Prostate gland (tissue), 2 donors: ENCODE results near the gene OSBPL2. TPM values are rescaled to one million over a fixed set of nuclear protein-coding genes. Genes with fewer than 3 reads are reported as not detected.

ENCODE experiments used
- DNase-seq: peaks from one replicate; pipeline ENCODE4 v3.0.0-alpha.2; 2019; ENCODE audit warnings: low spot score
- H3K27ac ChIP-seq, 2 donors: fragments of 200-600 bp; sonication (generic); 2 replicates each; pipeline ENCODE4 v1.5.1; 2017 to 2019
- H3K27me3 ChIP-seq: fragments of 200-600 bp; sonication (generic); replicated peaks from 2 replicates; pipeline ENCODE4 v1.5.1; 2019; ENCODE audit not compliant: insufficient read depth
- H3K36me3 ChIP-seq, 2 donors: fragments of 200-600 bp; sonication (generic); 1 replicate in 1 of 2; 2 replicates in 1 of 2; pipeline versions ENCODE4 v1.5.1 to v1.8.1; 2017 to 2019
- H3K4me1 ChIP-seq: fragments of 200-600 bp; sonication (generic); replicated peaks from 2 replicates; pipeline ENCODE4 v1.5.1; 2019
- H3K4me3 ChIP-seq, 2 donors: fragments of 200-600 bp; sonication (generic); 2 replicates each; pipeline ENCODE4 v1.5.1; 2017 to 2019
- H3K9me3 ChIP-seq: fragments of 200-600 bp; sonication (generic); 2 replicates; pipeline ENCODE4 v1.5.1; 2017
- CTCF ChIP-seq, 4 experiments: fragments of 200-600 bp in 2 of 4; fragments of 450-650 bp in 2 of 4; sonication (generic) in 2 of 4; IDR thresholded peaks; 1 replicate in 3 of 4; 2 replicates in 1 of 4; pipeline ENCODE4 v1.5.1; 2016 to 2019; ENCODE audit warnings: antibody characterized with exemption in 4 of 4, mild to moderate bottlenecking in 2 of 4, moderate library complexity in 2 of 4
- POLR2A ChIP-seq: fragments of 450-650 bp; IDR thresholded peaks from one replicate; pipeline ENCODE4 v1.6.1; 2016; ENCODE audit warnings: antibody characterized with exemption, mild to moderate bottlenecking
- POLR2AphosphoS5 ChIP-seq: sonication (generic); formaldehyde crosslinking; IDR thresholded peaks from one replicate; pipeline ENCODE4 v1.6.1; 2017; ENCODE audit warnings: antibody characterized with exemption
- WGBS: methylation state at CpG from one replicate; pipeline ENCODE4 v1.1.5; 2018; 5-methylcytosine and 5-hydroxymethylcytosine counted together
- intact Hi-C: fragments of 100-400 bp; cut with DNase I; formaldehyde crosslinking; loops from one replicate; pipeline ENCODE4 v1.14.2; 2022
- total RNA-seq, 2 donors: library from RNA; depleted of rRNA; stranded (reverse); fragments of >200 nt; gene quantifications; one replicate each; pipeline ENCODE4 v1.1.0, GENCODE V29; 2016

The OSBPL2 gene
- total RNA-seq, 2 donors from 2014 or later: 33.5 to 50.6 TPM

GRCh38 chr20:62197801-62198200 is 40.5 kb upstream of the OSBPL2 start:
- TF ChIP-seq CTCF (IDR thresholded peaks at IDR 0.05) (no peak), POLR2A (no peak), POLR2AphosphoS5 (no peak)
- intact Hi-C loops: no loop called here
- DNase-seq: no peak
- Histone ChIP-seq H3K36me3 (peaks cover 0 to 22% of the 10 kb centered on the region in 2 donors), H3K27ac (no peak overlapping the region), H3K4me3 (no peak overlapping the region), H3K9me3 (no peaks in the 10 kb centered on the region), H3K4me1 (no peaks in the 10 kb centered on the region), H3K27me3 (no peaks in the 10 kb centered on the region)
- WGBS: 91% methylated on average over 17 of the region's 18 CpGs

- H3K27ac ChIP-seq: no peak overlapping the region
- intact Hi-C loops: no loop called here
- no peak overlapping the region for H3K4me3 ChIP-seq
- peaks cover 0 to 22% of the 10 kb centered on the region in 2 donors for H3K36me3 ChIP-seq
- DNase-seq: no peak
- H3K27me3 ChIP-seq: no peaks in the 10 kb centered on the region
- no peaks in the 10 kb centered on the region for H3K9me3 ChIP-seq
- TF ChIP-seq POLR2A (no peak), CTCF (IDR thresholded peaks at IDR 0.05) (no peak), POLR2AphosphoS5 (no peak)
- no peaks in the 10 kb centered on the region for H3K4me1 ChIP-seq
- WGBS: 94% methylated on average over 16 of the region's 17 CpGs
Measured at GRCh38 chr20:62198496-62198895, 39.8 kb upstream of the OSBPL2 start.

- no peaks in the 10 kb centered on the region for H3K4me1 ChIP-seq
- peaks cover 0 to 22% of the 10 kb centered on the region in 2 donors for H3K36me3 ChIP-seq
- no peaks in the 10 kb centered on the region for H3K9me3 ChIP-seq
- no peak for TF ChIP-seq POLR2A
- no peak for TF ChIP-seq CTCF (IDR thresholded peaks at IDR 0.05)
- TF ChIP-seq POLR2AphosphoS5: no peak
- intact Hi-C loops: no loop called here
- no peaks in the 10 kb centered on the region for H3K27me3 ChIP-seq
- H3K27ac ChIP-seq: no peak overlapping the region
- H3K4me3 ChIP-seq: no peak overlapping the region
- DNase-seq: no peak
- WGBS: 97% methylated on average over 18 of the region's 18 CpGs
Measured at GRCh38 chr20:62198931-62199330, 39.4 kb upstream of the OSBPL2 start.

GRCh38 chr20:62200491-62201172 is 37.7 kb upstream of the OSBPL2 start:
- intact Hi-C loops: no loop called here
- no peaks in the 10 kb centered on the region for H3K4me1 ChIP-seq
- no peak for DNase-seq
- H3K27me3 ChIP-seq: no peaks in the 10 kb centered on the region
- no peak overlapping the region for H3K27ac ChIP-seq
- H3K9me3 ChIP-seq: no peaks in the 10 kb centered on the region
- H3K36me3 ChIP-seq: peaks cover 0 to 22% of the 10 kb centered on the region in 2 donors
- H3K4me3 ChIP-seq: no peak overlapping the region
- TF ChIP-seq POLR2A (no peak), POLR2AphosphoS5 (no peak), CTCF (IDR thresholded peaks at IDR 0.05) (no peak)
- 95% methylated on average over 38 of the region's 38 CpGs for WGBS
